ENCODE data around the gene LY86. TPM values are rescaled to one million over a fixed set of nuclear protein-coding genes. Genes with fewer than 3 reads are reported as not detected.

LY86 gene
- total and polyA plus RNA-seq, 2 donors (not counting 1 experiment from before 2014, with no cell fraction given) = 68.7 to 90.2 TPM

GRCh38 chr6:6604015-6604414 lies 15.5 kb downstream of the LY86 start:
- no peaks in the 10 kb centered on the region for H3K27me3 Mint-ChIP-seq
- no peak overlapping the region for H3K9ac ChIP-seq (ENCODE audit: low read length)
- no peak overlapping the region for H3K4me3 ChIP-seq (ENCODE audit: control extremely low read depth in 1 of 5, extremely low read depth in 1 of 5, insufficient read depth in 1 of 5, low read depth in 2 of 5, low read length in 4 of 5)
- peaks cover 3% of the 10 kb centered on the region for H3K9me3 Mint-ChIP-seq (ENCODE audit: insufficient read depth)
- peaks cover 18% of the 10 kb centered on the region for H4K20me1 ChIP-seq (ENCODE audit: control insufficient read depth, insufficient read depth, low read length, poor library complexity, severe bottlenecking)
- no peak for TF ChIP-seq CTCF (IDR thresholded peaks at IDR 0.05)
- no peak for TF ChIP-seq EZH2 (IDR thresholded peaks at IDR 0.05; ENCODE audit: borderline replicate concordance, insufficient read depth, low read depth, low read length, poor library complexity, severe bottlenecking)
- H3K27me3 ChIP-seq (replicated peaks in 1 of 4; ENCODE audit: control extremely low read depth in 1 of 4, control insufficient read depth in 3 of 4, insufficient read depth in 4 of 4, low read length in 3 of 4) = no peaks in the 10 kb centered on the region
- H3K4me3 Mint-ChIP-seq = no peak overlapping the region
- H2AFZ ChIP-seq (ENCODE audit: insufficient read depth, low read depth, low read length, poor library complexity, severe bottlenecking) = no peak overlapping the region
- H3K36me3 ChIP-seq (replicated peaks in 1 of 2; ENCODE audit: control extremely low read depth in 1 of 2, control insufficient read depth in 1 of 2, extremely low read depth in 1 of 2, insufficient read depth in 2 of 2, low read length in 1 of 2) = peaks cover 2 to 50% of the 10 kb centered on the region in 2 experiments
- peak overlapping the region in 1 of 2 donors; percentile 37 for H3K27ac ChIP-seq (ENCODE audit: low read length in 2 of 2)
- no peak overlapping the region for H3K27ac Mint-ChIP-seq
- ATAC-seq (ENCODE audit: low read depth) = no peak
- peaks cover 6 to 15% (median 8%) of the 10 kb centered on the region in 3 donors for H3K9me3 ChIP-seq (ENCODE audit: control extremely low read depth in 1 of 3, control insufficient read depth in 2 of 3, insufficient read depth in 1 of 3, low read length in 2 of 3)
- intact Hi-C loops (cut with micrococcal nuclease) = no loop called here
- ChIA-PET POLR2A (no interaction called here), CTCF (interaction anchor here (0.6 to 1.0 kb wide), 2 partner anchors 49 to 647 kb away, joined by 3 to 4 read pairs; no protein-coding TSS in a partner anchor)
- H3K4me1 Mint-ChIP-seq = peaks cover 56% of the 10 kb centered on the region
- peaks cover 18 to 22% of the 10 kb centered on the region in 2 donors for H3K4me1 ChIP-seq (ENCODE audit: control insufficient read depth in 2 of 2, insufficient read depth in 2 of 2, low read length in 2 of 2)
- no peak for DNase-seq
- peaks cover 86% of the 10 kb centered on the region for H3K79me2 ChIP-seq (ENCODE audit: control insufficient read depth, insufficient read depth, low read length)
- no peak overlapping the region for H3K4me2 ChIP-seq (replicated peaks; ENCODE audit: low read depth, low read length, poor library complexity, severe bottlenecking)

GRCh38 chr6:6604566-6604965 lies 16.0 kb downstream of the LY86 start:
- Histone ChIP-seq H2AFZ (ENCODE audit: insufficient read depth, low read depth, low read length, poor library complexity, severe bottlenecking) (no peak overlapping the region), H3K79me2 (ENCODE audit: control insufficient read depth, insufficient read depth, low read length) (peaks cover 80% of the 10 kb centered on the region), H3K4me1 (ENCODE audit: control insufficient read depth in 2 of 2, insufficient read depth in 2 of 2, low read length in 2 of 2) (peaks cover 18 to 22% of the 10 kb centered on the region in 2 donors), H3K9me3 (ENCODE audit: control extremely low read depth in 1 of 3, control insufficient read depth in 2 of 3, insufficient read depth in 1 of 3, low read length in 2 of 3) (peaks cover 6 to 15% (median 8%) of the 10 kb centered on the region in 3 donors), H4K20me1 (ENCODE audit: control insufficient read depth, insufficient read depth, low read length, poor library complexity, severe bottlenecking) (peaks cover 13% of the 10 kb centered on the region), H3K4me3 (ENCODE audit: control extremely low read depth in 1 of 5, extremely low read depth in 1 of 5, insufficient read depth in 1 of 5, low read depth in 2 of 5, low read length in 4 of 5) (no peak overlapping the region), H3K36me3 (replicated peaks in 1 of 2; ENCODE audit: control extremely low read depth in 1 of 2, control insufficient read depth in 1 of 2, extremely low read depth in 1 of 2, insufficient read depth in 2 of 2, low read length in 1 of 2) (peaks cover 2 to 50% of the 10 kb centered on the region in 2 experiments), H3K27me3 (replicated peaks in 1 of 4; ENCODE audit: control extremely low read depth in 1 of 4, control insufficient read depth in 3 of 4, insufficient read depth in 4 of 4, low read length in 3 of 4) (no peaks in the 10 kb centered on the region), H3K4me2 (replicated peaks; ENCODE audit: low read depth, low read length, poor library complexity, severe bottlenecking) (no peak overlapping the region), H3K27ac (ENCODE audit: low read length in 2 of 2) (peak overlapping the region in 1 of 2 donors; percentile 37), H3K9ac (ENCODE audit: low read length) (no peak overlapping the region)
- Mint-ChIP-seq H3K4me1 (peaks cover 56% of the 10 kb centered on the region), H3K4me3 (no peak overlapping the region), H3K9me3 (ENCODE audit: insufficient read depth) (peaks cover 3% of the 10 kb centered on the region), H3K27me3 (no peaks in the 10 kb centered on the region), H3K27ac (peak overlapping the region; percentile 32)
- no CpG with 5 or more reads among the region's 3 CpGs for WGBS (ENCODE audit: insufficient coverage)
- intact Hi-C loops (cut with micrococcal nuclease) = no loop called here
- POLR2A ChIA-PET = no interaction called here
- ATAC-seq (ENCODE audit: low read depth) (no peak), DNase-seq (no peak)
- CTCF ChIA-PET = interaction anchor here (0.6 kb wide), 1 partner anchor 647 kb away, joined by 4 read pairs; no protein-coding TSS in a partner anchor
- TF ChIP-seq EZH2 (IDR thresholded peaks at IDR 0.05; ENCODE audit: borderline replicate concordance, insufficient read depth, low read depth, low read length, poor library complexity, severe bottlenecking) (no peak), CTCF (IDR thresholded peaks at IDR 0.05) (no peak)

Data from B cell (primary cell).